H54 (cell line): ENCODE data around the gene SLC34A3.
A peak's percentile ranks its signal among the peaks of the same experiment; 100 is the strongest.
"Not testable (repeated sequence)": the region's sequence is repeated elsewhere in the genome, so short reads cannot be mapped to it uniquely, and the experiment has no call there.

Experiments
- DNase-seq: peaks from one replicate; pipeline ENCODE4 v3.0.0; 2011; ENCODE audit warnings: low spot score, mixed read lengths; ENCODE audit not compliant: insufficient read length
- FAIRE-seq: peaks from 3 replicates; lab custom pipeline; 2011; peaks lifted over from hg19 to GRCh38; lab: Jason Lieb, UNC
- POLR2A ChIP-seq: IDR thresholded peaks from 2 replicates; pipeline ENCODE4 v1.6.1; 2011; ENCODE audit warnings: low read depth, mild to moderate bottlenecking, low read length

Gene SLC34A3

GRCh38 chr9:137243266-137243625, 12.5 kb downstream of the SLC34A3 start:
- FAIRE-seq, DNase-seq: not testable (repeated sequence)
- peak; percentile 14; the same call in 1 of the 2 replicates for TF ChIP-seq POLR2A

- no peak for FAIRE-seq
- peak; percentile 82 for DNase-seq
Measured at GRCh38 chr9:137243626-137244485, 13.2 kb downstream of the SLC34A3 start.

GRCh38 chr9:137244486-137245449, 14.1 kb downstream of the SLC34A3 start:
- DNase-seq (no peak), FAIRE-seq (no peak)
- no peak; the same call in 1 of the 2 replicates for TF ChIP-seq POLR2A

More at GRCh38 chr9:137243626-137244485, 13.2 kb downstream of the SLC34A3 start:
- peak; percentile 71 for TF ChIP-seq POLR2A

GRCh38 chr9:137245450-137246421, 15.0 kb downstream of the SLC34A3 start:
- TF ChIP-seq POLR2A = no peak
- DNase-seq (no peak), FAIRE-seq (no peak)

GRCh38 chr9:137247135-137247915, 16.6 kb downstream of the SLC34A3 start:
- TF ChIP-seq POLR2A = 0 out of 2 replicates have a peak, but pooled peaks have one; percentile 7
- no peak for FAIRE-seq

GRCh38 chr9:137247916-137248175, 17.1 kb downstream of the SLC34A3 start:
- no peak for TF ChIP-seq POLR2A
- no peak for DNase-seq
- FAIRE-seq = no peak

More at GRCh38 chr9:137247135-137247915, 16.6 kb downstream of the SLC34A3 start:
- no peak for DNase-seq

GRCh38 chr9:137250329-137251193, 19.9 kb downstream of the SLC34A3 start:
- no peak for TF ChIP-seq POLR2A
- no peak for DNase-seq
- FAIRE-seq = no peak

GRCh38 chr9:137251194-137251461, 20.4 kb downstream of the SLC34A3 start, which contains the start of gene STPG3:
Gene STPG3 (plus strand): TSS chr9:137251286. CDS start chr9:137251287, 1 bp downstream.
- FAIRE-seq = no peak
- no peak for DNase-seq
- no peak for TF ChIP-seq POLR2A

GRCh38 chr9:137251490-137252268, 21.0 kb downstream of the SLC34A3 start:
- DNase-seq = no peak
- TF ChIP-seq POLR2A = no peak
- FAIRE-seq = no peak

- DNase-seq (no peak), FAIRE-seq (no peak)
- no peak for TF ChIP-seq POLR2A
Measured at GRCh38 chr9:137252555-137253506, 22.1 kb downstream of the SLC34A3 start.
